A673 (cell line): ENCODE results near the gene PKIB.
"Not testable (repeated sequence)": the region's sequence is repeated elsewhere in the genome, so short reads cannot be mapped to it uniquely, and the experiment has no call there.

Experiments
- CTCF ChIP-seq: fragments of 300-800, 200-600 bp; sonication (generic); conservative IDR thresholded peaks from 2 replicates; pipeline ENCODE4 v1.5.1; 2017; ENCODE audit warnings: low read depth, mild to moderate bottlenecking, antibody characterized with exemption, low read length, moderate library complexity, mixed read lengths
- EZH2 ChIP-seq: fragments of 200-600 bp; sonication (generic); IDR thresholded peaks from 2 replicates; pipeline ENCODE4 v1.6.1; 2017; ENCODE audit warnings: borderline replicate concordance, low read depth, mild to moderate bottlenecking, mixed read lengths, antibody characterized with exemption, low read length; ENCODE audit not compliant: poor library complexity, severe bottlenecking

DNA sequence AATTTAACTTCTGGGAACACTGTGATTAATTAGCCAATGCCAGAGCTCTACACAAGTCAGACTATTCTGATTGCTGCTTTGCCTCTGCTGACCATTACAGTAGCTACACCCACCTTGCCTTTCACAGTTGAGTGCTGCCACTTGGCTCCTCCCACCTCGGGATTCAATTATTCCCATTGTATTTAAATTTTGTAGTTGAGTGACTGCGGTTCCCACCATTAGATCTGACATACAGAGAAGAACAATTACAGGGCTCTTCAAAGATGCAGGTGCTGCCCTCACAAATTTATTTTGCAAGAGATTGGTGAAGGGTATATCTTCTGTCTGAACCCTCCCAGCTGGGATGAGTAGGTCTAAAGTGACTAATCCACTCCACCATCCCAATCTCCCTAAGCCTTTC, 11.9 kb upstream of the PKIB start:
- not testable (repeated sequence) for TF ChIP-seq EZH2, CTCF
